ENCODE data around the gene CLCF1.

The CLCF1 gene

DNA sequence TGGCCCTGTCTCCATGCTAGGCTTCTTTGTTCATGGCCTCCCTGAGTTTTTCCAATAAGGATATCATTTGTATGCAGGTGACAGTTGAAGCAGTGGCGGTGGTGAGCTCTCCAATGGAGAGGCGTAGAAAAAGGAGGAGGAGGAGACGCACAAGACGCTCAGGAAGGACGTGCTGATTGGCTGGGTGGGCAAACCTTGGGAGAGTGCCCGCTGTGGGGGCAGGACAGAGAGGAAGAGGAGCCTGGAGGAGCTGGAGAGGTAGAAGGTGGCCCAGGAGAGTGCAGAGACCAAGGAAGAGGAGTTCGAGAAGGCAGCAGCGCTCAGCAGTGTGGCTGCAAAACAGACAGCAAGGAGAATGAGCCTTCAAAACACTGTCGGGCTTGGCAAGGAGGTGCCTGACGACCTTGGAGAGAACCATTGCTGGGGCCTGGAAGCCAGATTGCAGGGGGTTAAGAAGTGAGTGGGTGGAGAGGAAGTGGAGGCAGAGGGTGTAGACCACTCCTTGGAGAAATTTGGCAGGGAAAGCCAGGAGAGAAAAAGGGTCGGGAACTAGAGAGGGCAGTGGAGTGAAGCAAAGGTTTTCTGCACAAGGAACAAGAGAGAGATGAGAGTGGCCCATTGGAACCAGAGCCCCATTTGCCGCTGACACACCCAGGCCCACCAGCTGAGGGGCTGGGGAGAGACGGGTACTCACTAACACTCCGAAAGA, 7.5 kb downstream of the CLCF1 start:
- H3K9me3 Mint-ChIP-seq = no peaks in the 10 kb centered on the region
- H3K4me3 Mint-ChIP-seq = no peak overlapping the region
- H3K27ac Mint-ChIP-seq = no peak overlapping the region
- no peaks in the 10 kb centered on the region for H3K27me3 Mint-ChIP-seq
- no peaks in the 10 kb centered on the region for H3K36me3 Mint-ChIP-seq
- peaks cover 24% of the 10 kb centered on the region for H3K4me1 Mint-ChIP-seq

GRCh38 chr11:67364783-67365722, 8.3 kb downstream of the CLCF1 start:
- no peaks in the 10 kb centered on the region for H3K9me3 Mint-ChIP-seq
- no peaks in the 10 kb centered on the region for H3K36me3 Mint-ChIP-seq
- no peaks in the 10 kb centered on the region for H3K27me3 Mint-ChIP-seq
- peaks cover 19% of the 10 kb centered on the region for H3K4me1 Mint-ChIP-seq
- H3K4me3 Mint-ChIP-seq = no peak overlapping the region
- no peak overlapping the region for H3K27ac Mint-ChIP-seq

GRCh38 chr11:67364169-67364568, 9.2 kb downstream of the CLCF1 start:
- Mint-ChIP-seq H3K9me3 (no peaks in the 10 kb centered on the region), H3K4me1 (peaks cover 19% of the 10 kb centered on the region), H3K4me3 (no peak overlapping the region), H3K27ac (no peak overlapping the region), H3K36me3 (no peaks in the 10 kb centered on the region), H3K27me3 (no peaks in the 10 kb centered on the region)

- no peak overlapping the region for H3K27ac Mint-ChIP-seq
- peaks cover 28% of the 10 kb centered on the region for H3K4me1 Mint-ChIP-seq
- no peaks in the 10 kb centered on the region for H3K27me3 Mint-ChIP-seq
- H3K4me3 Mint-ChIP-seq = no peak overlapping the region
- no peaks in the 10 kb centered on the region for H3K36me3 Mint-ChIP-seq
- no peaks in the 10 kb centered on the region for H3K9me3 Mint-ChIP-seq
Observed at GRCh38 chr11:67357831-67358670, 15.3 kb downstream of the CLCF1 start.

GRCh38 chr11:67356864-67357561, 16.4 kb downstream of the CLCF1 start:
- Mint-ChIP-seq H3K9me3 (no peaks in the 10 kb centered on the region), H3K36me3 (no peaks in the 10 kb centered on the region), H3K27ac (peak overlapping the region; percentile 53), H3K4me3 (peak overlapping the region; percentile 11), H3K4me1 (peaks cover 29% of the 10 kb centered on the region), H3K27me3 (no peaks in the 10 kb centered on the region)

GRCh38 chr11:67356387-67356863, 17.0 kb downstream of the CLCF1 start:
- H3K9me3 Mint-ChIP-seq = no peaks in the 10 kb centered on the region
- peak overlapping the region; percentile 32 for H3K27ac Mint-ChIP-seq
- peak overlapping the region; percentile 11 for H3K4me3 Mint-ChIP-seq
- H3K36me3 Mint-ChIP-seq = no peaks in the 10 kb centered on the region
- H3K4me1 Mint-ChIP-seq = peaks cover 34% of the 10 kb centered on the region
- H3K27me3 Mint-ChIP-seq = no peaks in the 10 kb centered on the region

- Mint-ChIP-seq H3K4me1 (peaks cover 39% of the 10 kb centered on the region), H3K27ac (no peak overlapping the region), H3K4me3 (no peak overlapping the region), H3K36me3 (no peaks in the 10 kb centered on the region), H3K27me3 (no peaks in the 10 kb centered on the region), H3K9me3 (no peaks in the 10 kb centered on the region)
Observed at GRCh38 chr11:67355794-67356386, 17.5 kb downstream of the CLCF1 start.

GRCh38 chr11:67355023-67355793, 18.2 kb downstream of the CLCF1 start:
- H3K4me3 Mint-ChIP-seq = no peak overlapping the region
- H3K36me3 Mint-ChIP-seq = no peaks in the 10 kb centered on the region
- peak overlapping the region; percentile 12 for H3K27ac Mint-ChIP-seq
- peaks cover 40% of the 10 kb centered on the region for H3K4me1 Mint-ChIP-seq
- H3K27me3 Mint-ChIP-seq = no peaks in the 10 kb centered on the region
- H3K9me3 Mint-ChIP-seq = no peaks in the 10 kb centered on the region

DNA sequence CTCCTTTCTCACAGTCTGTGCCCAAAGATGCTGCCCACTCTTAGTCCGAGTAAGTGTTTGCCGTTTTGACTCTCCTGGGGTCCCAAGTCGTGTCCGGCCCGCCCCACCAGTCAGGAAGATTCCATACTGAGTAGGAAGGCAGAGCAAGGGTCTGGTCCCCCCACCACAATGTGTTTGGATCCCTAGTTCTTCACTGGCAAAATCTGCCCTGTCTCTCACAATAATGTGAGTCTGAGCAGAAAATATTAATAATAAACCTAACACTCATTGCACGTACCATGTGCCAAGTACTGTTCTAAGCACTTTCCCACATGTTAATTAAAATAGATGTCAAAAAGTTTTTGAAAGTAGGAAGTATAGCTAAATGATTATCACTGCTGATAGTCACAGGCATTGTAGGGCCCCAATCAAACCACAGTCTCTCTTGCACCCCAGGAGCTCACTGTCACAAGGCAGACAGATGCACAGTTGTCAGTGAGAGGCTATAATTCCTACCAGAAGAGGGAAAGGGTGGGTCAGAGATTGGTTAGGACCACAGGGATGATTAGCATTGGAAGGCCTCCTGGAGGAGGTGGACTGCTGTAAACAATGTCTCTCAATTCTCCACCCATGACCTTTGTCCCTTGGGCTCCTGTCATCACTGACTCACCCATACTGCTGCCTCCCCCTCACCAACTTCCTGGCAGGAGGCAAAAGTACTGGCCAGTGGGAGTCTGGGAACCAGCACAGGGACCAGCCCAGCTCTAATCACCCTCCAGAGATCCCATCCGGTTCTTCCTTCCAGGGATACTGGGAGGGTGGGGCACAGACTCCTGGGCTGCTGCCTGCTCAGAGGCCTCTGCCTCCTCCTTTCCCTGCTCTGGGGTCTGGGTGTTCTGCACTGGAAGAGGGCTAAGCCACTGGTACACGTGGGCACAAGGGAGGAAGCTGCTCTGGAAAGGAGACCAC, 19.0 kb downstream of the CLCF1 start:
- no peaks in the 10 kb centered on the region for H3K36me3 Mint-ChIP-seq
- H3K9me3 Mint-ChIP-seq = no peaks in the 10 kb centered on the region
- H3K4me3 Mint-ChIP-seq = peak overlapping the region; percentile 98
- peaks cover 49% of the 10 kb centered on the region for H3K4me1 Mint-ChIP-seq
- H3K27me3 Mint-ChIP-seq = no peaks in the 10 kb centered on the region
- peak overlapping the region; percentile 99 for H3K27ac Mint-ChIP-seq

DNA sequence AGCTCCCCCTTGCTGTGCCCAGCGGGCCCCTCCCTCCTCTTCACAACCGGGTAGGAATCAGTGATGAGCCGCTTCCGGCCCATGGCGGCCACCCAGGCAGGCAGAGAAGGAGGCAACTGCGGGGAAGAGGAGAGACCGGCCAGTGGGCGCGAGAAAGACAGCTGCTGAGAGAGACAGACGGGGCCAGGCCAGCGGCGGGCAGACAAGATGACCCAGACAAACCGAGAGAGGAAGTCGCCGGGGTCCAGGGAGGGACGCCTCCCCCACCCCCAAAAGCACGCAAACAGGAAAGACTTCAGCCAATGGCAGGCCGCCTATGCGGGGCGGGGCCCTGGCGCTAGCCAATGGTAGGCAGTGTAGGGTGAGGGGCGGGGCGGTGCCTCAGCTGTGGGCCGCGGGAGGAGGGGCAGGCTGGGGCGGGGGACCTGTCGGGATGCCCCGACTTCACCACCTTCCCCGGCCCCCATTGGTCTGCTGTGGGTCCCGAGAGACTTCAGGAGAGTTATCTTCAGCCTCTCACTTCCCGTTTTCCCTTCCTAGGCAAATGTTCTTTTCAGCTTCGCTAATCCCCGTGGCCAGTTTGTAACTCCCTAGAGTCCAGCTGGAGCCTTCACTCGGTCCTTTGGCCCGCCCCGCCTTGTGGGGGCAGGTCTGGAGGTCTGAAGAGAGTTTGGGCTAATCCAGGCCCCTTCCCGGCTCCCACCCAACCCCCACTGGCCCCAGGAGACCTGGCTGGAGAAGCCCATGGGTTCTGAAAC, 19.9 kb downstream of the CLCF1 start, which contains the start of gene POLD4:
TSS of gene POLD4 (minus strand) at position 230 of the 758 bp plus-strand sequence. CDS start at position 83, 147 bp downstream.
- peak within 1 kb of the TSS; percentile 98 for H3K4me3 Mint-ChIP-seq
- peaks cover 57% of the 10 kb centered on the region for H3K4me1 Mint-ChIP-seq
- no peaks in the 10 kb centered on the region for H3K27me3 Mint-ChIP-seq
- H3K9me3 Mint-ChIP-seq = no peaks in the 10 kb centered on the region
- peak within 1 kb of the TSS; percentile 99 for H3K27ac Mint-ChIP-seq
- H3K36me3 Mint-ChIP-seq = no peaks in the 10 kb centered on the region

GRCh38 chr11:67352546-67353316, 20.7 kb downstream of the CLCF1 start:
- H3K27me3 Mint-ChIP-seq = no peaks in the 10 kb centered on the region
- peak overlapping the region; percentile 98 for H3K4me3 Mint-ChIP-seq
- peak overlapping the region; percentile 99 for H3K27ac Mint-ChIP-seq
- no peaks in the 10 kb centered on the region for H3K36me3 Mint-ChIP-seq
- peaks cover 64% of the 10 kb centered on the region for H3K4me1 Mint-ChIP-seq
- no peaks in the 10 kb centered on the region for H3K9me3 Mint-ChIP-seq

All from activated naive CD4-positive, alpha-beta T cell treated with anti-CD3 and anti-CD28 coated beads, Interleukin-2, amount 50 U/mL, for 24 hours (primary cell).